Mammary epithelial cell (primary cell): ENCODE data around the gene EYS.

Experiments used
- CTCF ChIP-seq, 2 donors: IDR thresholded peaks in 1 of 2; conservative IDR thresholded peaks in 1 of 2; 2 replicates each; pipeline ENCODE4 v1.5.1; 2011 to 2012; ENCODE audit warnings: inconsistent platforms in 2 of 2, low read length in 2 of 2, mild to moderate bottlenecking in 2 of 2, control low read depth in 1 of 2, low read depth in 1 of 2; ENCODE audit not compliant: insufficient read depth in 1 of 2; ENCODE audit errors: extremely low read depth in 1 of 2
- EZH2 ChIP-seq: IDR thresholded peaks from 2 replicates; pipeline ENCODE4 v1.6.1; 2012; ENCODE audit warnings: low read length, inconsistent platforms, borderline replicate concordance

- no peak for TF ChIP-seq CTCF (conservative IDR thresholded peaks at IDR 0.05 in 1 of 2, IDR thresholded peaks at IDR 0.05 in 1 of 2; ENCODE audit: extremely low read depth in 1 of 2, insufficient read depth in 1 of 2, low read depth in 1 of 2, low read length in 2 of 2)
- TF ChIP-seq EZH2, result no peak
Observed at GRCh38 chr6:65416621-65417020, 290.4 kb downstream of the EYS start.
